PC-3 (cell line): Measurements from ENCODE around the gene CIB1.

Experiments
- CTCF ChIP-seq: fragments of 300-600 bp; sonication (generic); conservative IDR thresholded peaks from 2 replicates; pipeline ENCODE4 v1.5.1; 2017; ENCODE audit warnings: antibody characterized with exemption, low read depth, mild to moderate bottlenecking, low read length
- EZH2phosphoT487 ChIP-seq: fragments of 300-600 bp; sonication (generic); IDR thresholded peaks from 2 replicates; pipeline ENCODE4 v1.6.1; 2018; ENCODE audit warnings: mild to moderate bottlenecking, antibody characterized with exemption, low read length, borderline replicate concordance

DNA sequence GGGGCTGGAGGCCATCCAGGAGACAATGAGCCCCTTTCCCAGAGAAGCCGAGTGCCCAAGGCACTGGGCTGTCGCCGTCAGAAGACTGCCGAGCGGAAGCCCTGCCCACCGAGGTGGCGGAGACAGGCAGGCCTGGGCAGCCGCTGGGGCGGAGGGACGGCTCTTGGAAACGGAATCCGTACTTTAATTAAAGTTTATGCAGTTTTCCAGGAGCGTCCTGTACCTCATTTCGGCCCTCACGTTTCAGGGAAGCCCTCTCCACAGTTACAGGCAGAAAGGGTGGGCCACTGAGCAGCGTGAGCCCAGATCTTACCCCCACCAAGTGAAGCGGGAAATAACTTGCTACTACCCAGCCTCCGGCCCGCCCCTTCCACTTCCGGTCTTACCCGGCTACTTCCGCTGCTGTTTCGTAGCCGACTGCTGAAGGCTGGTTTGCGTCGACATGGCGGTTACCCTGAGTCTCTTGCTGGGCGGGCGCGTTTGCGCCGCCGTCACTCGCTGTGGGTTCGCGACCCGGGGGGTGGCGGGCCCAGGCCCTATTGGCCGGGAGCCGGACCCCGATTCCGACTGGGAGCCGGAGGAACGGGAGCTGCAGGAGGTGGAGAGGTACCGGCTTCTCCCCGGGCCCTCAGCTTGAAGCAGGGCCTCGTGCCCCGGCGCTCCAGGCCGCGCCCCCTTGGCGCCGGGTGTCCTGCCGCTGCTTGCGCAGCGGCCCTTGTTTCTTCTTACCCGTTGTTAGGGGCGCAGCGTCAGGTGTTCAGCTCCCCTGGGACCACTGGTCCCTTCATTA, 31.7 kb upstream of the CIB1 start, which contains the start of gene NGRN:
- TF ChIP-seq CTCF, result no peak
- no peak for TF ChIP-seq EZH2phosphoT487
